Kasumi-1 (cell line): ENCODE results near the gene TCTA.
"Not testable (repeated sequence)": the region's sequence is repeated elsewhere in the genome, so short reads cannot be mapped to it uniquely, and the experiment has no call there.

Source experiments
- DNase-seq, 2 experiments: peaks; one replicate each; lab custom pipeline; 2025; lab: John Stamatoyannopoulos, UW

Gene TCTA, protein sequence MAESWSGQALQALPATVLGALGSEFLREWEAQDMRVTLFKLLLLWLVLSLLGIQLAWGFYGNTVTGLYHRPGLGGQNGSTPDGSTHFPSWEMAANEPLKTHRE

DNA sequence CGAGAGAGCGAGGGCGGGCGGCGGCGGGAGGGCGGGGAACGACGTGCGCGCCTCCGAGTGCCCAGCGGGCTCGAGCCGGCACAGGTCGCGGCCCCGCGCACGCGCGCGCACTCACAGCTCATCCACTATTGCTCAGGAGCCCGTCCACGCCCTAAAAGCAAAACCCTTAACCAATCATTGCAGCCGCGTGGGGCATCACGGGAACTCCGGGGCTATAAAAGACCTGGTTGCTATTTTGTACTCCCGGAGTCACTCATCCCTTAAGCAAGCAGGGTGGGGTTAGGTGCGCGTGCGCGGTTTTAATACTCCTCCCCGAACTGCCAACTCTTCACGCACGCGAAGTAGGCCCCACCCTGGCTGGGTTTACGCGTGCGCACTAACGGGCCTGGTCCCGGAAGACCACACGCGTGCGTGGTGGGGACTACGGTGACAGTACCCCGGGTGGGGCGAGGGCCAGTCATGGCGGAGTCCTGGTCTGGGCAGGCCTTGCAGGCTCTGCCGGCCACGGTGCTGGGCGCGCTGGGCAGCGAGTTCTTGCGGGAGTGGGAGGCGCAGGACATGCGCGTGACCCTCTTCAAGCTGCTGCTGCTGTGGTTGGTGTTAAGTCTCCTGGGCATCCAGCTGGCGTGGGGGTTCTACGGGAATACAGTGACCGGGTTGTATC is at the start of gene TCTA, which contains the start of gene RHOA:
Gene TCTA (plus strand): TSS at position 456 of the 664 bp plus-strand sequence. CDS start 4 bp downstream, at position 460.
Gene RHOA (minus strand): TSS at position 9 of the 664 bp plus-strand sequence. CDS start 36,387 bp downstream, outside the sequence.
- peak; percentile 99 for DNase-seq

DNA sequence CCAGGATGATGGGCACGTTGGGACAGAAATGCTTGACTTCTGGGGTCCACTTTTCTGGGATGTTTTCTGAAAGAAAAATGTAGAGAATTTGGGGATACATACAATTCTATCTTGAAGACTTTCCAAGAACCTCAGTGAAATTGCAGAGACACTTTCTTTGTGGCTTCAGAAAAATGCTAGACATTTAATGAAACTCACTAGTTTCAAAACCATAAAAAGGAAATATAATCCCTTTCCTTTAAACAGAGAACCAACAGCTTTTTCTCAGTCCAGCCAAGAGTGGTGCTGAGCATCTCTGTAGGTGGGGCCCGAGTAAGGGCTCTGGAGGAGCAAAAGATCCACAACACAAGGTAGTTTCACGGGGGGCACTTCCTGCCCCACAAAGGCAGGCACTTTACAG is 49.7 kb upstream of the TCTA start:
- no peak for DNase-seq

DNA sequence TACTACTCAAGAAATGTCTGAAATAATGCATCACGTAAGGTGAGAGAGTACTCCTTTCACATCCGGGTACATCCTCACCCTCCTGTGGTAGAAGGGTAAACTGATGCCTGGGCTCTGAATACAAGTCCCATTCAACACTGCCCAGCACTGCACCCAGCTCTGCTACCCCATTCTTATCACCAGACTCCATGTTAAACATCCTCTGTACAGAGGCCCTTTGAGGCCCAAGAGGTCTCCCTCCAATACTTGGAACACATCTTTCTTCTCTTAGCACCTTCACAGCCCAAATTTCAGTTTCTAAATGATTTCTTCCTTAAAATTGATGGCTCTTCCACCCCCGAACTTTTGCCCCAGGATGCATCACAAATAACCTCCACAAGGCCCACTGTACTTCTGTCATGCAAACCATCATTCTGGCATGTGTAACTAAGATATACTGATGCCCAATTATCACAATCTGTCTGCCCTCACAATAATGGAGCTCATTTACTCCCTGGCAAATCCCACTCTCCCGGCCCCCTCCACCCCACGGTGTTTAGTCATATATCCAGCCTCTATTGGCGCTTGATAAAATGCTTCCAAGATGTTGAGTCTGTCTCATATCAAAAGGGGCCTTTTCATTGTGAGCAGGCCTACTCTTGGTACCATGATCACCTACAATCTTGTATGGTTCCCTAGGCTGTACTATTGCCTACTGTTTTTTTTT is 41.5 kb upstream of the TCTA start:
- no peak for DNase-seq

DNA sequence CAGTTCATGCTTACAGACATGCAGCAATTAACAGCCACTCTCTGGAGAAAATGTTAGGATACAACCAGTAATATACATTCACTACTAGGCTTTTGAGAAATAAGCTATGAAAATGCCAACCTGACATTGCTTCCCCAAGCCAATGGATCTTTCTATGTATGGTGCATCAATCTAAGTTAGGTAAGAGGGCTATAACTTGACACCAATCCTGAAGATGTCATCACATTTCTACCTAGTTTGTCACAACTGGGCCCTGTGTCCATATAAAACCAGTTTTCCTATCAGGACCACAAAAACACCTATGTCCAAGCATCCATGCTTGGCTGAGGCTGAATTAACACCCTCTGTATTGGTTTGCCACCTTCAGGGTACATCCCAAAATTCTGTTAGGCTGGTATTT is 40.3 kb upstream of the TCTA start:
- no peak for DNase-seq

DNA sequence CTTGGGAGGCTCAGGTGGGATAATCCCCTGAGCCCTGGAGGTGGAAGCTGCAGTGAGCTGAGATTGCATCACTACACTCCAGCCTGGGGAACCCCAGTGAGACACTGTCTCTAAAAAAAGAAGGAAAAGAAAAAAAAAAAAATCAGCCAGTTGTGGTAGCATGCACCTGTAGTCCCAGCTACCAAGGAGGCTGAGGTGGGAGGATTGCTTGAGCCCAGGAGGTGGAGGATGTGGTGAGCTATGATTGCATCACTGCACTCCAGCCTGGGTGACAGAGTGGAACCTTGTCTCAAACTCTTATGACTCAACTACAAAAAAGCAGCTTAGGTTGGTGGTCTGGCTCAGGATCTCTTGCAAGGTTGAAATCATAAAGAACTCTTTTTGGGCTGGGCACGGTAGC is 34.7 kb upstream of the TCTA start:
- DNase-seq, result peak; percentile 15 to 39

DNA sequence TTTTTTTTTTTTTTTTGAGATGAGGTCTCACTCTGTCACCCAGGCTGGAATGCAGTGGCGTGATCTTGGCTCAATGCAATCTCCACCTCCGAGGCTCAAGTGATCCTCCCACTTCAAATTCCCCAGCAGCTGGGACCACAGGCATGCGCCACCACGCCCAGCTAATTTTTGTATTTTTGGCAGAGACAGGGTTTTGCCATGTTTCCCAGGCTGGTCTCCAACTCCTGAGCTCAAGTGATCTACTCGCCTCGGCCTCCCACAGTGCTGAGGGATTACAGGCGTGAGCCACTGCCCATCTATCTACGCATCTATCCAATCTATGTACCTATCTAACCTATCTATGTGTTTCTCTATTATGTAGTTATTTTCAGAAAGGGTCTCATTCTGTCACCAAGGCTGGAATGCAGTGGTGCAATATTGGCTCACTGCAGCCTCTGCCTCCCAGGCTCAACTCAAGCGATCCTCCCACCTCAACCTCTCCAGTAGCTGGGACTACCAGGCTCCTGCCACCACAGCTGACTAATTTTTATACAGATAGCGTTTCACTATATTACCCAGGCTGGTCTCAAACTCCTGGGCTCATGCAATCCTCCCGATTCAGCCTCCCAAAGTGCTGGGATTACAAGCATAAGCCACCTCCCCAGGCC is 33.9 kb upstream of the TCTA start:
- DNase-seq, result no peak

DNA sequence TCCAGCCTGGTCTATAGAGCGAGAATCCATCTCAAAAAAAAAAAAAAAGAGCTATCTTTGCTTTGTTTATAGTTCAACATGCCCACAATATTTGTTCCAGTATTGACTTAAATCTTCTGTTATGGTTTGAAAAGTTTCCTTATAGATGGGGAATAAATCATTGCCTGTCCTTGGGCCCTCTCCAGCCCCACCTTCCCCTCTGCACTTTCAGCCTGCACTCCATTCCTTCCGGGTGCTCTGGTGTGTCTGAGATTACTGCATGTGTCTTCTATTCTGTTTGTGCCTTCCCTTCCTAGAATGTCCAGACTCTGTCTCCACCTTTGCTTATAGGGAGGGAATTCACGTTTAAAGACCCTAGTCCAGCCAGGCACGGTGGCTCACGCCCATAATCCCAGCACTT is 28.8 kb upstream of the TCTA start:
- no peak for DNase-seq

DNA sequence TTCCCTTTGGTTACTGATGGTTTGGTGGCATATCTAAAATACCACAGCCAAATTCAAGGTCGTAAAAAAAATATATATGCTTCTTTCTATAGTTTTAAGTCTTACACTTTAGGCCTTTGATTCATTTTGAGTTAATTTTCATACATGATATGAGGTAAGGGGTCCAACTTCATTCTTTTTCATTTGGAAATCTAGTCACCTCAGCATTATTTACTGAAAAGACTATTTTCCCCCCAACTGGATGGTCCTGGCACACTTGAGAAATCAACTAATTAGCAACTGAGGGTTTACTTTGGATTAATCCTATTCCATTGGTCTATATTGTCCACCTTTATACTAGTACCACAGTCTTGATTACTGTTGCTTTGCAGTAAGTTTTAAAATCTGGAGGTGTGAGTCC is 26.6 kb upstream of the TCTA start:
- no peak for DNase-seq

DNA sequence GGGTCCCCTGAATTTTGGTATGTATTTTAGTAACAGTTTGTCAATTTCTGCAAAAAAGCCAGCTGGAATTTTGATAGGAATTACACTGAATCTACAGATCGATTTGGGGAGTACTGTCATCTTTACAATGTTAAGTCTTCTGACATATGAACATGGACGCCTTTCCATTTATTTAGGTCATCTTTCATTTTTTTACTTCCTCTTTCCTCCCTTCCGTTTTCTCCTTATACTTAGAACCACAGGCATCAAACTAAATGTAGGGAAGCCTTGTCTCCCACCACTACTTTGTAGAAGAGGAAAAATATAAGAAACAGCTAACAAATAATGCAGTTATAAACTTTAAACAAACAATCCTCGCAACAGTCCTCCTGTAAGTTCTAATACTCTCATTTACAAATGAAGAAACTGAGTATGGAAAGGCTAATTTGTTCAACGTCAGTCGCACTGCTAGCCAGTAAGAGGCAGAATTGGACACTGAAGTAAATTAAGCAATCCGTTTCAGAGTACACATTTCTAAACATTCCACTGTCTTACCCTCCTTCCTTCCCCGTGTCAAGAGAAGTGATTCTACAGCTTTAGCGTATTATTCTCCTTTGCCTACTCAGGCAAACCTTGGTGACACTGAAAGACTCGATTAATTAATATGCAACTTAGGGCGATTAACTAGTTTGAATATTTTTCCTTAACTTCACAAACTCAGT is 26.0 kb upstream of the TCTA start:
- peak; percentile 76 to 78 for DNase-seq

DNA sequence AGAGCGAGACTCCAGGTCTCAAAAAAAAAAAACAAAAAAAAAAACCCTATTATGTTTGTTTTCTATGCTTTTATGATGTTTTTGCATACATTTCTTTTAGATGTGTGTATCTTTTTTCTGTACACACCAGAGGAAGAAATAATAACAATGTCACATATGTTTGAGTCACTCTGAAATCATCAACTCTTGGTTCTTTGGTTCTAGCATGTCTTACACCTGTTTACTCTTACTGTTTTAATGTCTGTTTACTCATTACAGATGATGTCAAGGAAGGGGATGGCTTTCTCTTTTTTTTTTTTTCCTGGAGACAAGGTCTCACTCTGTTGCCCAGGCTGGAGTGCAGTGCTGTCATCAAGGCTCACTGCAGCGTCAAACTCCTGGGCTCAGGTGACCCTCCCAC is 24.5 kb upstream of the TCTA start:
- no peak for DNase-seq

DNA sequence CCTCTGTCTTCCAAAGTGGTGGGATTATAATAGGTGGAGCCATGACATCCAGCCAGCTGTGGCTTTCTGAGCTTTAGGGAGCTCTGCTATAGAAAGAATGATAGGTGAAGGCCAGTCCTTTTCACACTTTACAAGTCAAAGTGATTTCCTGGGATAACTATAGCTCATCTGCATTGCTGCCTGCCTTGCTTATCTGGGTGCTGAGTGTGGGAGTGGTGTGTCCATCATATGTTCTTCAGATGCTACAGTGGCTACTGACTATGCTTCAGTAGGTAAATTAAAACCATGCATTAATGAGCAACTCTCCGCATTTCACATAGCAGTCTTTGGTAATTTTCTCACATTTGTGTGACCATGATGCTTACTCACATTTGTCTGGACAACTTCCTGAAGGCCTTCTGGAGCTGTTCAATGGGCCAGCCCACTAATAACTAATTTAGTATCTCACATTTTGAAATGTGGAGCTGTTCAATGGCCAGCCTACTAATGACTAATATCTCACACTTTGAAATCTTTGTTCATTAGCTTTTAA is 23.9 kb upstream of the TCTA start:
- no peak for DNase-seq

DNA sequence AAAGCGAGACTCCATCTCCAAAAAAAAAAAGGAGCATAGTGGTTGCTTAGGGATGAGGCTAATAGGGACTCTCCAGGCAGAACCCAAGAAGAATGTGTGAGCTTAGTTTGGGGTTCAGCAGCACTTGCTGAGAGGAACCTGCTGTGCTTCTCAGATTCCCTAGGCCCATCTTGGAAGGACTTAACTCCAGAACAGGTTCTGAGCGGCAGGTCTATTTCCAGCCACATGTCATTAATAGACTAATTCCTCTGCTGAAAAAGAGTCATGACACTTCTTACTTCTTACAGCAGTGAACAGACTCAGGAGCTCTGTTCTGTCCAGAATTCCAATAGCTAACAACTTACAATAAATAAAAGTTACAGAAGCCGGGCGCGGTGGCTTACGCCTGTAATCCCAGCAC is 22.9 kb upstream of the TCTA start:
- DNase-seq, result no peak

DNA sequence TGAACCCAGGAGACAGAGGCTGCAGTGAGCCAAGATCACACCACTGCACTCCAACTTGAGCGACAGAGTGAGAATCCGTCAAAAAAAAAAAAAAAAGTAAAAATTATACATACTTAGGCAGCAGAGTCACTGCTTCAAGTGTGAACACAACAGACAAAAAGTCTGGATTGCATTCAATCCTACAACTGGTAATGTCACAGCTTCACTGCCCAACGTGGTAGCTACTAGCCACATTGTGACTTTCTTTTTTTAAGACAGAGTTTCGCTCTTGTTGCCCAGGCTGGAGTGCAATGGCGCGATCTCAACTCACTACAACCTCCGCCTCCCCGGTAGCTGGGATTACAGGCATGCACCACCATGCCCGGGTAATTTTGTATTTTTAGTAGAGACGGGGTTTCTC is 20.9 kb upstream of the TCTA start:
- DNase-seq, result not testable (repeated sequence)

DNA sequence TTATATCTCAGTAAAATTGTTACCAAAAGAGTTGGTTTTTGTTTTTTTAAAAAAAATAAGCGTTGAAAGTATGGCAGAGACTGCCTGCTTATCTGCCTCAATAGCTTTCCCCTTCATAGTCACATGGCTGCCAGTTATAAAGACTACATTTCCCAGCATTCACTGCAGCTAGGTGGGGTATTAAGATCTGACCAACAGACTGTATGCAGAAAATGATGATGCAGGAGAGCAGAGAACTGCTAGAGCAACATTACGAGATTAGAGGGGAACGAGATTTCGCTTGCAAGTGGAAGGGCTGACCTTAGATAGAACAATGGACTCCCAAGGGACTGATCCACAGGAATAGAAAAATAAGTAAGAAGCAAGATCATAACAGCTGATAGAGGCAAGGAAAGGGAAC is 14.8 kb upstream of the TCTA start:
- DNase-seq, result peak in 1 of 2 experiments; percentile 25

DNA sequence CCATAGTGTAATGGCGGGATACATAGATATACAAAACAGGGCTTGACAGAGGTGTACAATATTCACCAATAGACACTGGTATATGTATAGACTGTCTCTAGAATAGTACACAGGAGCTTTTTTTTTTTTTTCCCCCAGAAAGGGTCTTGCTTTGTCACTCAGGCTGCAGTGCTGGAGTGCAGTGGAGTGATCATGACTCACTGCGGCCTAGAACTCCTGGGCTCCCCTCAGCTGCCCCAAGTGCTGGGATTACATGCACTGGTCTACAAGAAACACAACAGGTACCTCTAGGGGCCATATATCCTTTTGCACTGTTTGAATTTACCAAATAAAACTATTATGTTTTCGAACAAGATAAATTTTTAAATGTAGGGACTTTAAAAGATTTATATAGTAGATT is 12.8 kb upstream of the TCTA start:
- DNase-seq, result no peak

DNA sequence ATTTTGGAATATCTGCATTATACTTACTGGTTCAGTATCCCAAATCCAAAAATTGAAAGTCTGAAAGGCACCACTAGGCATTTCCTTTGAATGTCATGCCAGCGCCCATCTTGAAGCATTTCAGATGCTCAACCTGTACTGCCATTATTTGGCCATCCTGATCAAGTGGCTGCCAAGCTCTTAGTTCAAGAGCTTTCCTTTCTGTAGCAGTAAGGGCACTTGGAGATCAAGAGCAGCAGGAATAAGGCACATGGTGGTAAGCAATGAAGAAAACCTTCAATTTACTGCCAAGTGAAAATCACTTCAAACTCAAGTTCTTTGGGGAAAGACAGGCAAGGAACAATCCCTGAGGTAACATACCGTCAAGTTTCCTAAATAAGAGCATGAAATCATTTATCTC is 10.5 kb upstream of the TCTA start:
- DNase-seq, result no peak

DNA sequence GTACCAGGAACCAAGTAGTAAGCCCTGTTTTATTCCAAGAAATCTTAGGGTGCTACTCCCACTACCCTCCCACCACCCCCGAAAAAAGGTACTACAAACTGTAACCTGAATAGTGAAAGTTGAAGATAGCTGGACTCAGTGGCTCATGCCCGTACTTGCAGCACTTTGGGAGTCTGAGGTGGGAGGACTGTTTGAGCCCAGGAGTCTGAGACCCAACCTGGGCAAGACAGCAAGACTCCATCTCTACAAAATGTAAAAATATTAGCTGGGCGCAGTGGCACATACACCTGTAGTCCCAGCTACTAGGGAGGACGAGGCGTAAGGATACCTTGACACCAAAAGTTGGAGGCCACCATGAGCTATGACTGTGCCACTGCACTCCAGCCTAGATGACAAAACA is 8.3 kb upstream of the TCTA start:
- no peak for DNase-seq

DNA sequence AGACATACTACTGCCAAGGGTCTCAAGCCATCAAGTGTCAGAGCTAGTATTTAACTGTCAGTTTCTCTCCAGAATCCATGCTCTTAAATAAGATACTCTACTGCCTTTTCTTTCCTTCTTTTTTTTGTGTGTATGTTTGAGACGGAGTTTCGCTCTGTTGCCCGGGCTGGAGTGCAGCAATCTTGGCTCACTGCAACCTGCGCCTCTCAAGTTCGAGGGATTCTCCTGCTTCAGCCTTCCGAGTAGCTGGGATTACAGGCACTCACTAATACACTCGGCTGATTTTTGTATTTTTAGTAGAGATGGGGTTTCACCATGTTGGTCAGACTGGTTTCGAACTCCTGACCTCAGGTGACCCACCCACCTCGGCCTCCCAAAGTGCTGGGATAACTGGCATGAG is 6.7 kb upstream of the TCTA start:
- DNase-seq, result not testable (repeated sequence)

DNA sequence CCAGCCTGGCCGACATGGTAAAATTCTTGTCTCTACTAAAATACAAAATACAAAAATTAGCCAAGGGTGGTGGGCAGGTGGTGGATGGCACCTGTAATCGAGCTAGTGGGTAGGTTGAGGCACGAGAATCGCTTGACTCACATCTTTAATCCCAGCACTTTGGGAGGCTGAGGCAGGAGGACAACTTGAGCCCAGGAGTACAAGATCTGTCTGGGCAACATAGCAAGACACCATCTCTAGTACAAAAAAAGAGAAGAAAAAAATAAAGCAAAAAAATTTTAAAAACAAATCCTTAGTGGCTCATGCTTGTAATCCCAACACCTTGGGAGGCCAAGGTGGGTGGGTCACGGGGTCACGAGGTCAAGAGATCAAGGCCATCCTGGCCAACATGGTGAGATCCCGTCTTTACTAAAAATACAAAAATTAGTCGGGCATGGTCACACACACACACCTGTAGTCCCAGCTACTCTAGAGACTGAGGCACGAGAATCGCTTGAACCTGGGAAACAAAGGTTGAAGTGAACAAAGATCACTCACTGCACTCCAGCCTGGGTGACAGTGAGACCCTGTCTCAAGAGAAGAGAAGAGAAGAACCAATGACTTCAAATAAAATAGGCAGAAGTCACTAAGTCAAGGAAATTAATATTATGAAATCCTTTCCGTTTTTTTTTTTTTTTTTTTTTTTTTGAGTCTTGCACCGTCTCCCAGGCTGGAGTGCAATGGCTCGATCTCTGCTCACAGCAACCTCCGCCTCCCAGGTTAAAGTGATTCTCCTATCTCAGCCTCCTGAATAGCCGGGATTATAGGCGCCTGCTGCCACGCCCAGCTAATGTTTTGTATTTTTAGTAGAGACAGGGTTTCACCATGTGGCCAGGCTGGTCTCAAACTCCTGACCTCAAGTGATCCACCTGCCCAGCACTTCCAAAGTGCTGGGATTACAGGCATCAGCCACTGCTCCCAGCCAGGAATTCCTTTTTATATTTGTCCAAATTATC is 5.4 kb upstream of the TCTA start:
- no peak for DNase-seq

DNA sequence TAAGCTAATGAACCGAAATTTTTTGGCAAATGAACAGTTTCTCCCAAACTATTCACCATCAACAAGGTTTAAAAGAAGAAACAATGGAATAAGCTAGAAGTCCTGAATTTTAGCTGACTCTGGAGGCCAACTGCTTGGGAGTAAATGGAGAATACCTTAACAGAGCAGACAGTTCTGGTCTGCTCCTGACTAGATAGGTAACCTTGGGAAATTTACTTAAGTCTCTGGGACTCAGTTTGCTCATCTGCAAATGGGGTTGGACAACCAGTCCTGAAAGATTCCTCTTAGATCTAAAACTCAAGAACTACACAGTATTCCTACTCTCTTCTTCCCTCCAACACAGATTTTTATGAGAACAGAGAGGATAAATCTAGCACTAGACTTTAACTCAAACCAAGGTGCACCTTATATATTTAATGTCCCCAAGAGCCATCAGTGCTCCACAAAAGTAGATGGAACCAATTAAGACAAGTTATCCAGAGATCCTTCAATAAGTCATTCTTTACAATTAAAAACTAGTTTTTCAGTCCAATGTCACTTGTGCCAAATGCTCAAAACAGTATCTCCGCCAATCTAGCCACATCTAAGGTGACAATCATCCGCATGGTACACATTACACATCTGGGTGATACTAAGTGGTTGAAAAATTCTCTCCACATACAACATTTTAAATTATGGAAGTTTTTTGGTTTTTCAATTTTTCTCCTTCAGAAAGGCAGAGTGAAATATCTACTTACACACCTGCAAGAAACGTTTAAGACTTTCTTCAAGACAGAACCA is 2.0 kb upstream of the TCTA start:
- no peak for DNase-seq
